Posterior vena cava (tissue), 2 donors: Measurements from ENCODE around the gene AARS2. TPM values are rescaled to one million over a fixed set of nuclear protein-coding genes. Genes with fewer than 3 reads are reported as not detected.
"Not testable (repeated sequence)": the region's sequence is repeated elsewhere in the genome, so short reads cannot be mapped to it uniquely, and the experiment has no call there.

Experiments
- DNase-seq: peaks from one replicate; pipeline ENCODE4 v3.0.0-alpha.2; 2020; ENCODE audit warnings: low spot score
- intact Hi-C, 2 donors: fragments of 100-400 bp; cut with DNase I; formaldehyde crosslinking; loops; one replicate each; pipeline versions ENCODE4 v1.14.1 to v1.14.2; 2022 to 2023
- long read RNA-seq, 2 donors: library from polyadenylated mRNA; unstranded; transcript quantifications; one replicate each; pipeline ENCODE4 v2.0.0, GENCODE V29; 2020 to 2021
- total RNA-seq, 2 donors: library from RNA; stranded (reverse); fragmentation: NEBNext Ultra II Directional; extraction: Animal tissue kit (Norgen Biotek cat#: 25700); gene quantifications; one replicate each; pipeline ENCODE4 v1.2.1, GENCODE V29; 2021
- donor health status: DM: yes; HTN: yes; CAD: no.
- donor health status: DM: yes; HTN: yes; CAD: no.

AARS2 gene
- 1 to 10 TPM; 5.9 to 7.7 TPM for total RNA-seq
- long read RNA-seq, donor 1, partial matches to known transcripts, result 5 of 10 reads
- long read RNA-seq, donor 1, other reads (novel, unspliced or antisense), result 2 of 10 reads
- long read RNA-seq, donor 2, partial matches to known transcripts, result 4 of 10 reads
- long read RNA-seq, donor 2, other reads (novel, unspliced or antisense), result 2 of 10 reads

- peak; percentile 97 for DNase-seq
Observed at GRCh38 chr6:44312901-44313788, at the start of gene AARS2. Gene AARS2 (minus strand): TSS chr6:44313347. CDS start chr6:44313323, 24 bp downstream.

GRCh38 chr6:44361947-44362346 lies 48.8 kb upstream of the AARS2 start:
- intact Hi-C loops, result loop anchor here in 1 of 2 donors (2.0 kb wide), 1 partner anchor 65 kb away; no protein-coding TSS in a partner anchor

More at GRCh38 chr6:44312901-44313788, at the start of gene AARS2:
- intact Hi-C loops, result no loop called here

GRCh38 chr6:44359973-44360372 lies 46.8 kb upstream of the AARS2 start:
- intact Hi-C loops, result no loop called here
- no peak for DNase-seq

More at GRCh38 chr6:44361947-44362346, 48.8 kb upstream of the AARS2 start:
- DNase-seq, result no peak

GRCh38 chr6:44356487-44356886 lies 43.3 kb upstream of the AARS2 start:
- intact Hi-C loops, result no loop called here
- DNase-seq, result no peak

GRCh38 chr6:44355640-44356039 lies 42.5 kb upstream of the AARS2 start:
- no peak for DNase-seq
- intact Hi-C loops, result no loop called here

GRCh38 chr6:44353336-44353735 lies 40.2 kb upstream of the AARS2 start:
- intact Hi-C loops, result no loop called here
- DNase-seq, result no peak

GRCh38 chr6:44352259-44352658 lies 39.1 kb upstream of the AARS2 start:
- intact Hi-C loops, result no loop called here
- no peak for DNase-seq

GRCh38 chr6:44350650-44350994 lies 37.5 kb upstream of the AARS2 start:
- intact Hi-C loops, DNase-seq: not testable (repeated sequence)

GRCh38 chr6:44349904-44350649 lies 36.9 kb upstream of the AARS2 start:
- DNase-seq, result no peak
- intact Hi-C loops, result loop anchor here (5.0 to 10.0 kb wide), 2 partner anchors 175 to 942 kb away; no protein-coding TSS in a partner anchor

GRCh38 chr6:44346818-44347217 lies 33.7 kb upstream of the AARS2 start:
- intact Hi-C loops, result loop anchor here (5.0 to 10.0 kb wide), 2 partner anchors 172 to 945 kb away; no protein-coding TSS in a partner anchor
- DNase-seq, result not testable (repeated sequence)

GRCh38 chr6:44342489-44342888 lies 29.3 kb upstream of the AARS2 start, which contains the start of gene SPATS1:
Gene SPATS1 (plus strand): TSS chr6:44342650. CDS start chr6:44343096, 446 bp downstream.
- peak; percentile 82 for DNase-seq
- intact Hi-C loops, result loop anchor here in 1 of 2 donors (10.0 kb wide), 1 partner anchor 168 kb away; no protein-coding TSS in a partner anchor

GRCh38 chr6:44342052-44342451 lies 28.9 kb upstream of the AARS2 start:
- intact Hi-C loops, result loop anchor here in 1 of 2 donors (10.0 kb wide), 1 partner anchor 167 kb away; no protein-coding TSS in a partner anchor

GRCh38 chr6:44341095-44341890 lies 28.1 kb upstream of the AARS2 start:
- no peak for DNase-seq
- intact Hi-C loops, result loop anchor here in 1 of 2 donors (10.0 kb wide), 1 partner anchor 166 kb away; no protein-coding TSS in a partner anchor

More at GRCh38 chr6:44342052-44342451, 28.9 kb upstream of the AARS2 start:
- DNase-seq, result no peak

- no peak for DNase-seq
- intact Hi-C loops, result loop anchor here (5.0 to 10.0 kb wide), 4 partner anchors 73 to 245 kb away; partner anchors contain the start of gene NFKBIE (in 1 of the 2)
Observed at GRCh38 chr6:44339763-44340625, 26.8 kb upstream of the AARS2 start.

GRCh38 chr6:44339301-44339700 lies 26.2 kb upstream of the AARS2 start:
- intact Hi-C loops, result loop anchor here (5.0 to 10.0 kb wide), 3 partner anchors 72 to 244 kb away; partner anchors contain the start of gene NFKBIE (in 1 of the 2)
- DNase-seq, result no peak

- no peak for DNase-seq
- intact Hi-C loops, result loop anchor here (5.0 to 10.0 kb wide), 3 partner anchors 71 to 244 kb away; partner anchors contain the start of gene NFKBIE (in 1 of the 2)
Observed at GRCh38 chr6:44338228-44339122, 25.3 kb upstream of the AARS2 start.
